HepG2 (cell line): ENCODE results near the gene ZNF493. TPM values are rescaled to one million over a fixed set of nuclear protein-coding genes. Genes with fewer than 3 reads are reported as not detected.

Experiments used
- ATM ChIP-seq: fragments of 450-650 bp; IDR thresholded peaks from 2 replicates; pipeline ENCODE4 v1.7.1; 2017; ENCODE audit warnings: mild to moderate bottlenecking, borderline replicate concordance
- GABPA ChIP-seq, 2 experiments: IDR thresholded peaks; 2 replicates each; pipeline ENCODE4 v1.6.1; 2011 to 2016; ENCODE audit warnings: low read depth in 2 of 2, low read length in 1 of 2, missing biosample characterization in 1 of 2, missing genetic modification characterization in 1 of 2
- GFI1 ChIP-seq: sonication (generic); formaldehyde crosslinking; IDR thresholded peaks from 2 replicates; pipeline ENCODE4 v1.5.0; 2020; ENCODE audit warnings: missing genetic modification reagents, mild to moderate bottlenecking, borderline replicate concordance
- LBX2 ChIP-seq: sonication (generic); formaldehyde crosslinking; IDR thresholded peaks from 2 replicates; pipeline ENCODE4 v1.5.0; 2020; ENCODE audit warnings: missing genetic modification reagents, mild to moderate bottlenecking, borderline replicate concordance
- NFIC ChIP-seq: IDR thresholded peaks from 2 replicates; pipeline ENCODE4 v1.6.1; 2012; ENCODE audit warnings: mild to moderate bottlenecking, low read length, inconsistent platforms
- PLSCR1 ChIP-seq: sonication (generic); formaldehyde crosslinking; IDR thresholded peaks from 2 replicates; pipeline ENCODE4 v1.5.0; 2020; ENCODE audit warnings: missing genetic modification reagents, mild to moderate bottlenecking, borderline replicate concordance
- SMAD3 ChIP-seq: sonication (generic); formaldehyde crosslinking; IDR thresholded peaks from 2 replicates; pipeline ENCODE4 v1.4.0; 2020; ENCODE audit warnings: missing genetic modification reagents
- SPEN ChIP-seq: sonication (generic); formaldehyde crosslinking; IDR thresholded peaks from 2 replicates; pipeline ENCODE4 v1.5.1; 2020; ENCODE audit warnings: low read depth, mild to moderate bottlenecking, missing genetic modification reagents
- TCF12 ChIP-seq, 2 experiments: fragments of 450-650 bp in 1 of 2; sonication (generic) in 1 of 2; formaldehyde crosslinking in 1 of 2; IDR thresholded peaks; 2 replicates each; pipeline versions ENCODE4 v1.6.1 to v1.8.0; 2017 to 2022; ENCODE audit warnings: antibody characterized with exemption in 1 of 2, mild to moderate bottlenecking in 1 of 2, missing genetic modification reagents in 1 of 2, moderate library complexity in 1 of 2
- THAP8 ChIP-seq: sonication (generic); formaldehyde crosslinking; IDR thresholded peaks from 2 replicates; pipeline ENCODE4 v1.5.1; 2020; ENCODE audit warnings: missing genetic modification reagents, mild to moderate bottlenecking, borderline replicate concordance
- ZBTB3 ChIP-seq: sonication (generic); formaldehyde crosslinking; IDR thresholded peaks from 2 replicates; pipeline ENCODE4 v1.4.0; 2020; ENCODE audit warnings: low read depth, mild to moderate bottlenecking, moderate library complexity, missing genetic modification reagents, borderline replicate concordance
- ZEB1 ChIP-seq: IDR thresholded peaks from 2 replicates; pipeline ENCODE4 v1.6.1; 2012; ENCODE audit warnings: mild to moderate bottlenecking, low read depth, inconsistent platforms; ENCODE audit not compliant: insufficient replicate concordance
- ZNF276 ChIP-seq: sonication (generic); formaldehyde crosslinking; IDR thresholded peaks from 2 replicates; pipeline ENCODE4 v1.4.0; 2020; ENCODE audit warnings: mild to moderate bottlenecking, low read depth, missing genetic modification reagents
- ZNF292 ChIP-seq: sonication (generic); formaldehyde crosslinking; IDR thresholded peaks from 2 replicates; pipeline ENCODE4 v1.8.1; 2022; ENCODE audit warnings: mild to moderate bottlenecking, low read depth, missing genetic modification reagents, borderline replicate concordance
- ZNF317 ChIP-seq: sonication (generic); formaldehyde crosslinking; IDR thresholded peaks from 2 replicates; pipeline ENCODE4 v1.5.0; 2020; ENCODE audit warnings: mild to moderate bottlenecking, missing genetic modification reagents
- ZNF44 ChIP-seq: sonication (generic); formaldehyde crosslinking; IDR thresholded peaks from 2 replicates; pipeline ENCODE4 v1.5.1; 2020; ENCODE audit warnings: mild to moderate bottlenecking, missing genetic modification reagents
- ZZZ3 ChIP-seq: sonication (generic); formaldehyde crosslinking; IDR thresholded peaks from 2 replicates; pipeline ENCODE4 v1.4.0; 2020; ENCODE audit warnings: missing genetic modification reagents, mild to moderate bottlenecking, borderline replicate concordance
- polyA plus RNA-seq, 8 experiments: library from polyadenylated mRNA; depleted of rRNA in 3 of 8; stranded (reverse) in 7 of 8; unstranded in 1 of 8; fragments of >200 nt; fragmentation: Illumina TruSeq in 4 of 8; extraction: Trizol in 4 of 8; gene quantifications; 2 replicates each; pipeline versions ENCODE4 v1.2.1 to v1.2.3, GENCODE V29; 2011 to 2016; ENCODE audit warnings: low read depth in 4 of 8, missing spikeins in 1 of 8, mixed read lengths in 1 of 8; ENCODE audit not compliant: insufficient read depth in 1 of 8
- total RNA-seq, 5 experiments: library from RNA; depleted of rRNA; stranded (reverse); fragments of >200 nt; fragmentation: Illumina TruSeq; extraction: Trizol; gene quantifications; 2 replicates each; pipeline ENCODE4 v1.2.3, GENCODE V29; 2016; ENCODE audit warnings: low read depth in 1 of 5
- TF ChIP-seq, protein P1 (sequence below): sonication (generic); formaldehyde crosslinking; IDR thresholded peaks from 2 replicates; pipeline ENCODE4 v1.4.0; 2020; ENCODE audit warnings: missing genetic modification reagents
- TF ChIP-seq, protein P2 (sequence below): sonication (generic); formaldehyde crosslinking; conservative IDR thresholded peaks from 2 replicates; pipeline ENCODE4 v1.8.0; 2022; ENCODE audit warnings: missing genetic modification reagents
- TF ChIP-seq, protein P3 (sequence below): IDR thresholded peaks from 2 replicates; pipeline ENCODE4 v1.6.1; 2016; ENCODE audit warnings: low read depth

The ZNF493 gene
- total and polyA plus RNA-seq, 2 of the 13 experiments (the other 11 are each of a cell fraction or from before 2014, with no cell fraction given), result 6.8 to 9.0 TPM

DNA sequence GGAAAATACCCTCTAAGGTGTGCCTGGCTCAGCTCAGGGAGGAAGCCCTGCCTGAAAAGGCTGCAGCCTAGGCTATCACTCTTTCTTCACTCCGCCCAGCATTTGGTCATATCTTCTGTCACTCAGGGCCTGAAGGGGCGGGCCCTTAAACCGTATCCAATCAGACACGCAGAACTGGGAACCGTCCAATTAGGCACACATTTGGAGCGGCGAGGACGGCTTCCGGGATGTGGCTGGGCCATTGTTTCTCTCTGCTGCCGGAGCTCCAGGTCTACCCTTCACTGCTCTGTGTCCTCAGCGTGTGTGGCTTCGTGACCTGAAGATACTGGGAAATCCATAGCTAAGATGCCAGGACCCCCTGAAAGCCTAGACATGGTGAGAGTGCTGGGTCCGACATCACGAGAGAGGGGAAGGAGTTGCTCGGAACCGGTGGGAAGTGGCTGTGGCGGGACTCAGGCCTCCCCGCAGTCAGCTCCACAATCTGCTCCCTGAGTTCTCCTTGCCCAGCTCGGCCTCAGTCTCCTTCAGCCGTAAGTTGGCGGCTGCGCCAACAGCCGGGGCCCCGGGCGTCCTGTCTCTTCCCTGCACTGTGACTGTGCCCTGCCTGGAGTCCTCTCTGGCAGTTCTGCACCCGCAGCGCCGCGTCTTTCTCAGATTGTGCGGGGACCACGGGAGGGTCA, at the start of gene ZNF493 (continued):
- TF ChIP-seq ZNF44 (CRISPR knock-in tag), result no peak
- TF ChIP-seq GFI1, result no peak
- no peak for TF ChIP-seq NFIC
- no peak for TF ChIP-seq ATM
- no peak for TF ChIP-seq THAP8
- TF ChIP-seq ZZZ3 (CRISPR knock-in tag), result no peak; the same call in 1 of the 2 replicates
- TF ChIP-seq SPEN, result peak; percentile 38; the same call in 1 of the 2 replicates
- no peak for TF ChIP-seq ZEB1
- TF ChIP-seq GABPA (IDR thresholded peaks at IDR 0.05; ENCODE audit: low read depth, low read length), result peak; percentile 63
- peak; percentile 89 for TF ChIP-seq GABPA (CRISPR knock-in tag; IDR thresholded peaks at IDR 0.05; ENCODE audit: low read depth)
- 0 out of 2 replicates have a peak, but pooled peaks have one; percentile 59 for TF ChIP-seq LBX2 (CRISPR knock-in tag)
- TF ChIP-seq, protein P1, sequence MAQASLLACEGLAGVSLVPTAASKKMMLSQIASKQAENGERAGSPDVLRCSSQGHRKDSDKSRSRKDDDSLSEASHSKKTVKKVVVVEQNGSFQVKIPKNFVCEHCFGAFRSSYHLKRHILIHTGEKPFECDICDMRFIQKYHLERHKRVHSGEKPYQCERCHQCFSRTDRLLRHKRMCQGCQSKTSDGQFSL (CRISPR knock-in tag), result no peak
- no peak for TF ChIP-seq TCF12 (IDR thresholded peaks at IDR 0.05)
- no peak for TF ChIP-seq TCF12 (CRISPR knock-in tag; IDR thresholded peaks at IDR 0.05)
- TF ChIP-seq ZNF276, result peak; percentile 82; the same call in 1 of the 2 replicates
- TF ChIP-seq, protein P2, sequence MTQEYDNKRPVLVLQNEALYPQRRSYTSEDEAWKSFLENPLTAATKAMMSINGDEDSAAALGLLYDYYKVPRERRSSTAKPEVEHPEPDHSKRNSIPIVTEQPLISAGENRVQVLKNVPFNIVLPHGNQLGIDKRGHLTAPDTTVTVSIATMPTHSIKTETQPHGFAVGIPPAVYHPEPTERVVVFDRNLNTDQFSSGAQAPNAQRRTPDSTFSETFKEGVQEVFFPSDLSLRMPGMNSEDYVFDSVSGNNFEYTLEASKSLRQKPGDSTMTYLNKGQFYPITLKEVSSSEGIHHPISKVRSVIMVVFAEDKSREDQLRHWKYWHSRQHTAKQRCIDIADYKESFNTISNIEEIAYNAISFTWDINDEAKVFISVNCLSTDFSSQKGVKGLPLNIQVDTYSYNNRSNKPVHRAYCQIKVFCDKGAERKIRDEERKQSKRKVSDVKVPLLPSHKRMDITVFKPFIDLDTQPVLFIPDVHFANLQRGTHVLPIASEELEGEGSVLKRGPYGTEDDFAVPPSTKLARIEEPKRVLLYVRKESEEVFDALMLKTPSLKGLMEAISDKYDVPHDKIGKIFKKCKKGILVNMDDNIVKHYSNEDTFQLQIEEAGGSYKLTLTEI, result no peak
- TF ChIP-seq ZBTB3, result no peak
- TF ChIP-seq, protein P3, sequence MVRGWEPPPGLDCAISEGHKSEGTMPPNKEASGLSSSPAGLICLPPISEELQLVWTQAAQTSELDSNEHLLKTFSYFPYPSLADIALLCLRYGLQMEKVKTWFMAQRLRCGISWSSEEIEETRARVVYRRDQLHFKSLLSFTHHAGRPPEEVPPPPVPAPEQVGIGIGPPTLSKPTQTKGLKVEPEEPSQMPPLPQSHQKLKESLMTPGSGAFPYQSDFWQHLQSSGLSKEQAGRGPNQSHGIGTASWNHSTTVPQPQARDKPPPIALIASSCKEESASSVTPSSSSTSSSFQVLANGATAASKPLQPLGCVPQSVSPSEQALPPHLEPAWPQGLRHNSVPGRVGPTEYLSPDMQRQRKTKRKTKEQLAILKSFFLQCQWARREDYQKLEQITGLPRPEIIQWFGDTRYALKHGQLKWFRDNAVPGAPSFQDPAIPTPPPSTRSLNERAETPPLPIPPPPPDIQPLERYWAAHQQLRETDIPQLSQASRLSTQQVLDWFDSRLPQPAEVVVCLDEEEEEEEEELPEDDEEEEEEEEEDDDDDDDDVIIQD (CRISPR knock-in tag), result 0 out of 2 replicates have a peak, but pooled peaks have one; percentile 17
- no peak for TF ChIP-seq ZNF317 (CRISPR knock-in tag)
- no peak for TF ChIP-seq SMAD3 (CRISPR knock-in tag)
- TF ChIP-seq ZNF292 (CRISPR knock-in tag), result peak; percentile 44; the same call in 1 of the 2 replicates
- TF ChIP-seq PLSCR1 (CRISPR knock-in tag), result no peak
